Prostate gland (tissue), 2 donors: Measurements from ENCODE around the gene TSPAN15. TPM values are rescaled to one million over a fixed set of nuclear protein-coding genes. Genes with fewer than 3 reads are reported as not detected.

ENCODE experiments used
- DNase-seq: peaks from one replicate; pipeline ENCODE4 v3.0.0-alpha.2; 2019; ENCODE audit warnings: low spot score
- H3K27ac ChIP-seq, 2 donors: fragments of 200-600 bp; sonication (generic); 2 replicates each; pipeline ENCODE4 v1.5.1; 2017 to 2019
- H3K27me3 ChIP-seq: fragments of 200-600 bp; sonication (generic); replicated peaks from 2 replicates; pipeline ENCODE4 v1.5.1; 2019; ENCODE audit not compliant: insufficient read depth
- H3K36me3 ChIP-seq, 2 donors: fragments of 200-600 bp; sonication (generic); 1 replicate in 1 of 2; 2 replicates in 1 of 2; pipeline versions ENCODE4 v1.5.1 to v1.8.1; 2017 to 2019
- H3K4me1 ChIP-seq: fragments of 200-600 bp; sonication (generic); replicated peaks from 2 replicates; pipeline ENCODE4 v1.5.1; 2019
- H3K4me3 ChIP-seq, 2 donors: fragments of 200-600 bp; sonication (generic); 2 replicates each; pipeline ENCODE4 v1.5.1; 2017 to 2019
- H3K9me3 ChIP-seq: fragments of 200-600 bp; sonication (generic); 2 replicates; pipeline ENCODE4 v1.5.1; 2017
- POLR2A ChIP-seq: fragments of 450-650 bp; IDR thresholded peaks from one replicate; pipeline ENCODE4 v1.6.1; 2016; ENCODE audit warnings: antibody characterized with exemption, mild to moderate bottlenecking
- POLR2AphosphoS5 ChIP-seq: sonication (generic); formaldehyde crosslinking; IDR thresholded peaks from one replicate; pipeline ENCODE4 v1.6.1; 2017; ENCODE audit warnings: antibody characterized with exemption
- WGBS: methylation state at CpG from one replicate; pipeline ENCODE4 v1.1.5; 2018; 5-methylcytosine and 5-hydroxymethylcytosine counted together
- intact Hi-C: fragments of 100-400 bp; cut with DNase I; formaldehyde crosslinking; loops from one replicate; pipeline ENCODE4 v1.14.2; 2022
- total RNA-seq, 2 donors: library from RNA; depleted of rRNA; stranded (reverse); fragments of >200 nt; gene quantifications; one replicate each; pipeline ENCODE4 v1.1.0, GENCODE V29; 2016
- TF ChIP-seq, protein P1 (sequence below), 4 experiments: fragments of 200-600 bp in 2 of 4; fragments of 450-650 bp in 2 of 4; sonication (generic) in 2 of 4; IDR thresholded peaks; 1 replicate in 3 of 4; 2 replicates in 1 of 4; pipeline ENCODE4 v1.5.1; 2016 to 2019; ENCODE audit warnings: antibody characterized with exemption in 4 of 4, mild to moderate bottlenecking in 2 of 4, moderate library complexity in 2 of 4

The TSPAN15 gene
- total RNA-seq, 2 donors from 2014 or later = 78.8 to 85.3 TPM

DNA sequence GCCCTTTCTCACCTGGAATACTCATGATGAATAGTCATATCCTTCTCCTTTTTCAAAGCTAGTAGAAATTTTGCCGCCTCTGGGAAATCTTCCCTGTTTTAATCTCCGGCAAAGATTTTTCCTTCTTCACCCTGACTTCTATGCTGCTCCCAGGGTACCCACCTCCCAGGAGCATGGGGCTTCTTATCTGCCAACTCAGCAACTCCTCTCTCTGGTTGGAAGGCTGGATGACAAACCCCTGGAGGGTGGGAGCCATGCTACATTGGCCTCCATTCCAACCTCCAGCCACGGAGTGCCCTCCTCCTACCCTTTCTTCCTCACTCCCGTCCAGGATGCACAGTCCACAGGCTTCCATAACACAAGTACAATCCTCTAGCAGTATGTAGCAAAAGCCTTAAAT lies 102.1 kb downstream of the TSPAN15 start:
- H3K27ac ChIP-seq = no peak overlapping the region
- no peak for DNase-seq
- H3K27me3 ChIP-seq = peaks cover 4% of the 10 kb centered on the region
- no peak overlapping the region for H3K4me3 ChIP-seq
- no peaks in the 10 kb centered on the region for H3K36me3 ChIP-seq
- intact Hi-C loops = no loop called here
- no peak for TF ChIP-seq POLR2AphosphoS5
- H3K9me3 ChIP-seq = no peaks in the 10 kb centered on the region
- WGBS = 82% methylated on average over 4 of the region's 4 CpGs
- no peaks in the 10 kb centered on the region for H3K4me1 ChIP-seq

DNA sequence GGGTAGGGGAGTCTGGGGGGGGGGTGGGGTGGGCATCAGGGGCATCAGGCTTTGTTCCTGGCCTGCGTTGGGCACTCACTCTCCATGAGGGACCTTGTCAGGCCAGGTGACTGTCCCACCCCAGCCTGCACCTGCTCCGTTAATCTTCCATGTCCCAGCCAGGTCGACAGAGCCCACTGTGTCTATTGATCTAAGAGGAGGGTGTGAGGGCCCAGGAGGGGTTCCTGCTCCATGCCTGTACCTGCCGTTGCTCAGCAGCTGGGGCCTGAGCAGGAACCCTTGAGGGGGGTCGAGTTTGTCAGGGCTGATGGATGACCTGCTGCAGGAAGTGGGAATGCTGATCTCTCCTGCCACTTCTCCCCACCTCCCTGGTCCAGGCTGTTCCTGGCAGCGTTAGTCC lies 103.3 kb downstream of the TSPAN15 start:
- H3K4me1 ChIP-seq = no peaks in the 10 kb centered on the region
- no peaks in the 10 kb centered on the region for H3K36me3 ChIP-seq
- WGBS = 38% methylated on average over 5 of the region's 6 CpGs
- no peaks in the 10 kb centered on the region for H3K9me3 ChIP-seq
- H3K4me3 ChIP-seq = no peak overlapping the region
- intact Hi-C loops = no loop called here
- peaks cover 4% of the 10 kb centered on the region for H3K27me3 ChIP-seq
- no peak for TF ChIP-seq POLR2AphosphoS5
- TF ChIP-seq, protein P1, sequence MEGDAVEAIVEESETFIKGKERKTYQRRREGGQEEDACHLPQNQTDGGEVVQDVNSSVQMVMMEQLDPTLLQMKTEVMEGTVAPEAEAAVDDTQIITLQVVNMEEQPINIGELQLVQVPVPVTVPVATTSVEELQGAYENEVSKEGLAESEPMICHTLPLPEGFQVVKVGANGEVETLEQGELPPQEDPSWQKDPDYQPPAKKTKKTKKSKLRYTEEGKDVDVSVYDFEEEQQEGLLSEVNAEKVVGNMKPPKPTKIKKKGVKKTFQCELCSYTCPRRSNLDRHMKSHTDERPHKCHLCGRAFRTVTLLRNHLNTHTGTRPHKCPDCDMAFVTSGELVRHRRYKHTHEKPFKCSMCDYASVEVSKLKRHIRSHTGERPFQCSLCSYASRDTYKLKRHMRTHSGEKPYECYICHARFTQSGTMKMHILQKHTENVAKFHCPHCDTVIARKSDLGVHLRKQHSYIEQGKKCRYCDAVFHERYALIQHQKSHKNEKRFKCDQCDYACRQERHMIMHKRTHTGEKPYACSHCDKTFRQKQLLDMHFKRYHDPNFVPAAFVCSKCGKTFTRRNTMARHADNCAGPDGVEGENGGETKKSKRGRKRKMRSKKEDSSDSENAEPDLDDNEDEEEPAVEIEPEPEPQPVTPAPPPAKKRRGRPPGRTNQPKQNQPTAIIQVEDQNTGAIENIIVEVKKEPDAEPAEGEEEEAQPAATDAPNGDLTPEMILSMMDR (IDR thresholded peaks at IDR 0.05) = no peak
- TF ChIP-seq POLR2A = no peak
- DNase-seq = no peak
- H3K27ac ChIP-seq = no peak overlapping the region

Other genes with a start within 250 kb of the TSPAN15 start
- 1 to 10 TPM in 1 of 2 donors, under 1 TPM in 1; 0.23 to 1.6 TPM for gene HKDC1, start 231.1 kb upstream of the TSPAN15 start, total RNA-seq
- gene HK1, start 173.0 kb upstream of the TSPAN15 start, total RNA-seq = 100 to 1,000 TPM in 1 of 2 donors, 10 to 100 TPM in 1; 67.8 to 134 TPM
- gene TACR2, start 34.5 kb upstream of the TSPAN15 start, total RNA-seq = 1 to 10 TPM in 1 of 2 donors, under 1 TPM in 1; 0.77 to 2.4 TPM
- not detected for gene NEUROG3, start 122.0 kb downstream of the TSPAN15 start, total RNA-seq
- gene FAM241B, start 178.8 kb downstream of the TSPAN15 start, total RNA-seq = 10 to 100 TPM in 1 of 2 donors, 1 to 10 TPM in 1; 6.8 to 13.4 TPM